Islet of Langerhans (tissue), 1 donor: Measurements from ENCODE around the gene MTMR3.

Experiments
- FAIRE-seq: peaks from one replicate; lab custom pipeline; 2011; peaks lifted over from hg19 to GRCh38; lab: Jason Lieb, UNC

Gene MTMR3

DNA sequence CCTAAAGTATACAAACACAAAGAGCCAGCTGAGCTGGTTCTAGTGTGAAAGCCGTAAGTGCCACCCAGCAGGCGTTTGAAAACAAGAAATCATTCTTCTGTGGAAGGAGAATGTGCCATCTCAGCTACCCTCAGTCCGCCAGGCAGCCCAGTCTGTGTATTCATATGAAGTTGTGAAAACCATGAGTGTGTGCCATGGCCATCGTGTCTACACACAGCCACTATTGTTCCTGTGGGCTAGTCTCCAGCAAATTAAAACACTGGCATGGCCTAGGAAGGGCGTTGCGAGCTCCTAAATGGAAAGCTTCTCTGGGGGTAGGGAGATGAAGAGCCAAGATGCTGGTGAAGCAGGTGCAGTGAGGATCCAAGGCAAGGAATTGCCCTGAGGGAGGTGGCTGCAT is 145.8 kb downstream of the MTMR3 start:
- no peak for FAIRE-seq

DNA sequence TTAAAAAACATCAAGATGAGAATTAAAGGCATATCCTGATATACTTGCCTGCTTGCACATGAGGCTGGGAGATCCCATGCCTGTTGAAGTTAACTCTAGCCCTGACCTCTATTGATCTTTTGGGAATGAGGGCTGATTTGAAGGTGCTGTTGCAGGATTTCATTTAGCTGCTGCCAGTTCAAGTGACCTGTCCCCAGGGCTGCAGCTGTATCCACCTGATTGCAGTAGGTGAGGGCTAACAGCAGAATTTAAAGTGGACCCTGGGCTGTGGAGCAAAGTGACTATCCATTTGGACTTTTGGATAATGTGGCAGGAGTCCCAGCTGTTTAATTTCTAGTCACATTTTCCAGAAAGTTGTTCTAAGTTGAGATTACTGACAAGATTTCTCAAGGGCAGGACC is 146.5 kb downstream of the MTMR3 start:
- FAIRE-seq, result no peak

DNA sequence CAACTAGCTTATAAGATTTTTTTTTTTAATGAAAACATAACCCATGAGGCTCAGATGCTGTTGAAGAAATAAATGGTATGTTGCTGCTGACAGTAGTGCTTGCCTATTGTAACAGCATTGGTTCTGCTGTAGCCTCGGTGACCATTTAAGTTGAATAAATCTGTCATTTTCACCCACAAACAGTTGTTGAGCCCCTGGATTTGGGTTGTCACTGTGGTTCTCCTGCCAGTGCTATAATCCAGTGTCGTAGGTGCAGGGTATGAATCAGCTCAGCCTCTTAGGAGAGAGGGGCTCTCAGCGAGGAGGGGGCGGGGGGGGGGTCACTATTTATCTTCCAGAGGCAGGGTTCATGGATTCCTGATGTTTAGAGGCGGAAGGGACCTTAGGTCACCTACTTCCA is 147.4 kb downstream of the MTMR3 start:
- no peak for FAIRE-seq

DNA sequence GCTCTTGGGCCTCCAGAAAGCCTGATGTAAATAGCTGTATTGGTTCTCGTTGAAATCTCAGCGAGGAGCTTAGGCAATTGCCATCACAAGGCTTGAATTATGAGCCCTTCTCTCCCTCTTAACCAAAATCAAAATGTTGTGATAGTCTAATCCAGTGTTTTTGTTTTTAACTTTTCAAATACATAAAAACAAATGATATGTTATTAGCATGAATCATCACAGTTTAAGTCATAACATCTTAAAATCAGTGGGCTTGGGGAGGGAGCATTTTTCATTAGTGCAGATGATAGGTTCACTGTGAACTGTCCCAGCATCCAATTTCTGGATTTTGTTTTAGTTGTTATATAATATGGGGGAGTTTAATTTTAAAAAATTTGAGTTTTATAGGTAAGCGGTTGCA is 148.4 kb downstream of the MTMR3 start:
- no peak for FAIRE-seq

DNA sequence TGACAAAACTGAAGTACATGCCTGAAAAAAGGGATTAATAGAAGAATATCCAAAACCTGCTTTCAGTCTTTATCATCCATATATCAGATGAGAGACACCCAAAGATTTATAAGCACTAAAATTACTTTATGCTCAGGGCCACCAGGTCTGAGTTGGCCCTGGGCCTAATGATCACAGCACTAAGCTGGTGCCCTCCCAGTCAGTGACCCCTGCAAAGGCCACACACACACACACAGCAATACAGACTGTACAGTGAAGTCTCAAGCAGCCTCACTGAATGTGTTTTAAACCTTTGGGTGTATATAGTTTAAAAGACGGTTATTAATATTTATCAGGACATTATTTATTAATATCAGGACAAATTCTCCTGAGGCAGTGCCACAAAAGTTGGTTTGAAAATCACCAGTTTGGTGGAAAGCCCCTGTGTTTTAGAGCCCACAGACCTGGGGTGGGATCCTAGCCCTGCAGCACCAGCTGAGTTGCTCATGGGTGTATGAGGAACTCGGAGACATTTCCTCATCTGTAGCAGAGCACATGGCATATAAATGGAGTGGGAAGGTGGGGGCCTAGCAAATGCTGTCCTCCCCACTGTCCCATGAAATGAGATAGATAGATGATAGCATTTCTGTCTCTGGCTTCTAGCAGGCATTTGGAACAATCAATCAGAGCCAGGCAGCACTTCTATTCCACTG is 148.9 kb downstream of the MTMR3 start:
- FAIRE-seq, result no peak

DNA sequence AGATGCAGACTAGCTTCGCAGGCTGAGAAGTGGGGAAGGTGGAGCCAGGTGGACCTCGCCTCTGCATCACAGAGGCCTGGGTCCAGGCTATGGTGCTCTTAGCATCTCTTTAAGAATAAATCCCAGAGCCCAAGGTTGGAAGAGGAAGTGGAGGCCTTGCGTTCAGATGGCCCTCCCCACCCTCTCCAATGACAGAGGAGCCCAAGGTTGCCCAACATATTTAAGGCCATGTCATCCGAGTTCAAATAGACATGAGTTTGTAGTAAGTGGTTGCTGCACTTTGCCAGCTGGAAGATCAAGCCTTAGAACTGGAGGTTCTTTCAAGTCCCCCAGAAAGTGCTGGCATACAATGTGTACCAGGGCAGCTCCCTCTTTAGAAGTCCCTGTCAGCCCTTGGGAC is 150.2 kb downstream of the MTMR3 start:
- no peak for FAIRE-seq

DNA sequence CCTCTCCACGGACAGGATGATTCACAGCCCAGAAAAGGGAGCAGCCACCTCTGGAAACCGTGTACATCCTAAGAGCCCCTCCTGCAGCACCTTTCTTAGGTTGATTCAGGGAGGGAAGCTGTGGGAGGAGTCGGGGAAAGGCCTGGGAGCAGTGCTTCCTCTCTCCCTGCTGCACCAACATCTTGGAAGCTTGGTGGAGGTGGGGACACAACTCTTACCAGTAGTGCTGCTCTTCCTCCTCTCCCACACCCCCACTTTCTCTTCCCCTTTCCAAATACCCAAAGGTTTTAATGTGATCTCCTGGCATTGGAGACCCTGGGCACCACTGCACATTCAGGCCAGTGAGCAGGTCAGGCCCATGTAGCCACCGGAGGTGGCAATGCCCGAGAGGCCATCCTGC is 150.9 kb downstream of the MTMR3 start:
- FAIRE-seq, result no peak

DNA sequence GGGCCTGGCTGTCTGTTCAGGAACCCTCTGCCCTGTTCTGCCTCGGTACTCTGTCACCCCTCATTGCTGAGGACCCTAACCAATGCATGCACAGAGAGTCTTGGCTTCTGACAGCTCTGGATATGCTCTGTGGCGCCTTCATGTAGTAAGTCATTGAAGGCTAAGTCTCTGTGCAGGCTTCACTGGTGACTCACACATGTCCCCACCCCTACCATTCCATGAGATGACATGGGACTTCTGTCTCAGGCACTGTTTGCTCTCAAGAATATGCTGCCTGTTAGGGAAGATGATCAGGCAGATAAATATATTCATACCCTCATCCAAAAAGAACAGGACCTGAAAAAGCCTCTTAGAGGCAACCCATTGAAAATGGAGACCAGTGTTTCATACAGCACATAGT is 153.7 kb downstream of the MTMR3 start:
- FAIRE-seq, result no peak

DNA sequence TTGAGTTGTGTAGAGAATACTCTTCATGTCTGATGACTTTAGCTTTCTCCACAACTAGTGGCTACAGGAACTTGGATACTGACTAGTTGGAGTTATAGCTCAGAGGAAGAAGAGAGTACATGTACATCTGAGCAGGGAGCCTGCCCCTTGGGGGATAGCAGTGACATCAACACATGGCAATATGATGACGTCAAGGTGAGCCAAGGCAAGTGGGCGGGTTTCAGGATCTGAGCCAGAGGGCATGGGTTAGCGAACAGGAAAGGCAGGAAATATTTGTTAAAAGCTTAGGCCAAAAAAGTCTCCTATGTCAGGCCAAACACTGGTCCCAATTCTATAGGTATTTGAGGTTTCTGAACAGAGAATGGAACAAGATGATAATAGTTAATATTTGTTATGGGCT is 155.2 kb downstream of the MTMR3 start:
- FAIRE-seq, result no peak

- FAIRE-seq, result no peak
Observed at GRCh38 chr22:30040499-30041260, 157.7 kb downstream of the MTMR3 start.

- FAIRE-seq, result no peak
Observed at GRCh38 chr22:30041475-30041874, 158.5 kb downstream of the MTMR3 start.

DNA sequence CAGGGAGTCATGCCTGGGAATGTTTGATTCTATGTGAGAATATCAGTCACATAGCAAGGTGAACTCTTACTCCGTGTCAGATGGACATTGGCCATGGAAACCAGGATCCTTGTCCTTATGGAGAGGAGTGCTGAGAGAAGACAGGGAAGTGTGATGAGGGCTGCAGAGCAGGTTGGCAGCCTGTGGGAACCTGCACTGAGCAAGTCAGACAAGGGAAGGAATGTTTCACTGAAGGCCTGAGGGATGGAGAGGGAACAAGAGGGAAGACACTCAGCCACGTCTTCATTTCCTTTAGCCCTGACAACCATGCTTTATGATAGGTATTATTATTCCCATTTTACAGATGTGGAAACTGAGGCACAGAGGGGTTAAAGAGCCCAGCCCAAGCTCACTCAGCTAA is 158.9 kb downstream of the MTMR3 start:
- FAIRE-seq, result no peak

- FAIRE-seq, result no peak
Observed at GRCh38 chr22:30043161-30043560, 160.2 kb downstream of the MTMR3 start.

DNA sequence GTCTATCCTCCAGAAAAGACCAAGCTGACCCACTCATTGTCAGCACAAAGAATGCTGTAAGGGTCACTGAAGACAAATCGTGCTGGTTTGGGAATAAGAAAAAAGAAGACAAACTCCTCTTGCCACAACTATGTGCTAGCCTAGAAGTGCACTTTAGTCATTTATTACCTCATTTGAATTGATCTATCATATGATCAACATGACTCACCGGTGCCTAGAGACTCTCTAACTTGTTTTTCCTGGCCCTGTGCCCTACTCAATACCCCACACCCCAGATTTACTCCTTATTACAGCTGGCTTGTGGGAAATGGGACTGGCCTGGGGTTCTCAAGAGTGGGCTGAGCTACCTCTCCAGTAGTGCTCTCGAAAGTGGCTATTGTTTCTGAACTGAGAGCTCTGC is 161.4 kb downstream of the MTMR3 start:
- no peak for FAIRE-seq

GRCh38 chr22:30044881-30045493 is 162.0 kb downstream of the MTMR3 start:
- FAIRE-seq, result no peak

- FAIRE-seq, result no peak
Observed at GRCh38 chr22:30045494-30045887, 162.5 kb downstream of the MTMR3 start.

GRCh38 chr22:30045901-30046715 is 163.1 kb downstream of the MTMR3 start:
- no peak for FAIRE-seq

- FAIRE-seq, result no peak
Observed at GRCh38 chr22:30046716-30047363, 163.9 kb downstream of the MTMR3 start.

DNA sequence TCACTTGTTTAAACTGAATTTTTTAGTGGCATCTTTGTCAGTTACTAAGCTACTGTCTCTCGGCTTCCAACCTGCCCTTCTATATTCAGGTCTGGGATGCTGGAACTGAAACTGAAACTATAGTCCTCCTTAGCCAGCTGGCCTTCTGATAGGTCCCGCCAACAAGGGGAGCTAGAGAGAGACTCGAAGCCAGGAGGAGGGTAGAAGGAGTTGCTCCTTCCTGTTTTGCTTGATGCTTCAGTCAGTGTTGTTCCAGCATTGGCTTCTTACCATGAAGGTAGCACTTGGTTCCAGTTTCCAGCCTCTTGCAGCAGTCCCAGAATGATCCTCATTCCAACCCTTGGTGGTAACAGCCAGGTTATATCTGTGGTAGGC is 164.4 kb downstream of the MTMR3 start:
- no peak for FAIRE-seq

GRCh38 chr22:30048681-30049080 is 165.7 kb downstream of the MTMR3 start:
- FAIRE-seq, result no peak

GRCh38 chr22:30054067-30054763 is 171.2 kb downstream of the MTMR3 start:
- FAIRE-seq, result no peak

GRCh38 chr22:30054764-30055069 is 171.7 kb downstream of the MTMR3 start:
- FAIRE-seq, result no peak
